Common myeloid progenitor, CD34-positive (primary cell): ENCODE measurements around the gene EXOSC6.

Experiments
- CTCF ChIA-PET: fragments of 350-600 bp; sonication (Branson Sonifier 250); formaldehyde crosslinking; loops from one replicate; lab custom pipeline; 2021; ENCODE audit warnings: antibody characterized with exemption; lab: Charles Lee
- POLR2A ChIA-PET: fragments of 350-600 bp; sonication (Branson Sonifier 250); formaldehyde crosslinking; loops from one replicate; lab custom pipeline; 2021; ENCODE audit warnings: antibody characterized with exemption; lab: Charles Lee
- DNase-seq, 3 donors: peaks; one replicate each; pipeline versions ENCODE4 v3.0.0 to v3.0.0-alpha.2; 2013
- H3K27ac ChIP-seq, 2 experiments: 1 replicate in 1 of 2; 2 replicates in 1 of 2; pipeline ENCODE4 v1.7.0; 2013; ENCODE audit warnings: inconsistent platforms in 2 of 2, low read length in 2 of 2, mild to moderate bottlenecking in 2 of 2, low read depth in 1 of 2, moderate library complexity in 1 of 2; ENCODE audit not compliant: severe bottlenecking in 2 of 2, insufficient read depth in 1 of 2, poor library complexity in 1 of 2
- H3K27me3 ChIP-seq, 5 experiments: replicated peaks in 2 of 5; 1 replicate in 3 of 5; 2 replicates in 2 of 5; pipeline versions ENCODE4 v1.6.1 to v1.7.0; 2013; ENCODE audit warnings: low read length in 4 of 5, mild to moderate bottlenecking in 2 of 5, moderate library complexity in 2 of 5, inconsistent platforms in 1 of 5; ENCODE audit not compliant: insufficient read depth in 5 of 5, control insufficient read depth in 4 of 5
- H3K36me3 ChIP-seq, 4 experiments: 1 replicate in 2 of 4; 2 replicates in 2 of 4; pipeline versions ENCODE4 v1.6.1 to v1.7.0; 2013; ENCODE audit warnings: low read length in 3 of 4, control low read depth in 1 of 4, mild to moderate bottlenecking in 1 of 4; ENCODE audit not compliant: control insufficient read depth in 4 of 4, insufficient read depth in 4 of 4
- H3K4me1 ChIP-seq, 4 experiments: 1 replicate in 3 of 4; 2 replicates in 1 of 4; pipeline versions ENCODE4 v1.6.1 to v1.7.1; 2013; ENCODE audit warnings: low read length in 3 of 4, mild to moderate bottlenecking in 3 of 4, control low read depth in 1 of 4, inconsistent platforms in 1 of 4, moderate library complexity in 1 of 4; ENCODE audit not compliant: control insufficient read depth in 4 of 4, insufficient read depth in 4 of 4; ENCODE audit errors: control extremely low read depth in 1 of 4
- H3K4me3 ChIP-seq, 7 experiments: 1 replicate in 4 of 7; 2 replicates in 3 of 7; pipeline versions ENCODE4 v1.5.1 to v1.7.0; 2013; ENCODE audit warnings: mild to moderate bottlenecking in 7 of 7, low read length in 6 of 7, moderate library complexity in 6 of 7, inconsistent platforms in 2 of 7, low read depth in 2 of 7, control low read depth in 1 of 7; ENCODE audit not compliant: insufficient read depth in 4 of 7, control insufficient read depth in 1 of 7; ENCODE audit errors: extremely low read depth in 1 of 7
- H3K9me3 ChIP-seq, 5 experiments: 1 replicate in 4 of 5; 2 replicates in 1 of 5; pipeline versions ENCODE4 v1.6.1 to v1.7.1; 2013; ENCODE audit warnings: low read length in 4 of 5, mild to moderate bottlenecking in 2 of 5, inconsistent platforms in 1 of 5, low read depth in 1 of 5, moderate library complexity in 1 of 5; ENCODE audit not compliant: control insufficient read depth in 4 of 5, insufficient read depth in 2 of 5; ENCODE audit errors: control extremely low read depth in 1 of 5
- whole genome bisulfite sequencing: methylation state at CpG from one replicate; pipeline ENCODE4 v1.1.5; 2013; ENCODE audit not compliant: insufficient coverage; 5-methylcytosine and 5-hydroxymethylcytosine counted together

The EXOSC6 gene

GRCh38 chr16:70255574-70255973 is 3.8 kb upstream of the EXOSC6 start:
- Histone ChIP-seq H3K27me3 (no peaks in the 10 kb centered on the region), H3K36me3 (peaks cover 13 to 77% (median 68%) of the 10 kb centered on the region in 4 experiments), H3K4me1 (peaks cover 0 to 6% (median 4%) of the 10 kb centered on the region in 4 experiments), H3K27ac (no peak overlapping the region), H3K4me3 (no peak overlapping the region), H3K9me3 (no peaks in the 10 kb centered on the region)
- 96% methylated on average over 8 of the region's 9 CpGs for WGBS
- ChIA-PET CTCF (interaction anchor here (1.3 to 3.3 kb wide), 3 partner anchors 12 to 16 kb away, joined by 3 to 18 read pairs (median 4); no protein-coding TSS in a partner anchor), POLR2A (interaction anchor here (0.6 kb wide), 1 partner anchor 30 kb away, joined by 5 read pairs; no protein-coding TSS in a partner anchor)
- DNase-seq = no peak

GRCh38 chr16:70254965-70255286 is 3.2 kb upstream of the EXOSC6 start:
- H3K9me3 ChIP-seq = no peaks in the 10 kb centered on the region
- peaks cover 13 to 71% (median 62%) of the 10 kb centered on the region in 4 experiments for H3K36me3 ChIP-seq
- 97% methylated on average over 4 of the region's 12 CpGs for whole genome bisulfite sequencing
- peaks cover 0 to 8% (median 7%) of the 10 kb centered on the region in 4 experiments for H3K4me1 ChIP-seq
- no peaks in the 10 kb centered on the region for H3K27me3 ChIP-seq
- POLR2A ChIA-PET = no interaction called here
- CTCF ChIA-PET = interaction anchor here (1.3 to 3.3 kb wide), 3 partner anchors 13 to 17 kb away, joined by 3 to 18 read pairs (median 4); no protein-coding TSS in a partner anchor
- H3K4me3 ChIP-seq = no peak overlapping the region
- no peak for DNase-seq
- peak overlapping the region in 1 of 2 experiments; percentile 0 for H3K27ac ChIP-seq

GRCh38 chr16:70254180-70254964 is 2.6 kb upstream of the EXOSC6 start:
- ChIA-PET POLR2A (no interaction called here), CTCF (interaction anchor here (1.1 to 3.3 kb wide), 3 partner anchors 13 to 94 kb away, joined by 3 to 18 read pairs (median 3); no protein-coding TSS in a partner anchor)
- Histone ChIP-seq H3K27me3 (no peaks in the 10 kb centered on the region), H3K4me3 (no peak overlapping the region), H3K36me3 (peaks cover 13 to 67% (median 59%) of the 10 kb centered on the region in 4 experiments), H3K4me1 (peaks cover 0 to 14% (median 9%) of the 10 kb centered on the region in 4 experiments), H3K27ac (peak overlapping the region in 1 of 2 experiments; percentile 0), H3K9me3 (no peaks in the 10 kb centered on the region)
- 100% methylated on average over 5 of the region's 9 CpGs for WGBS
- no peak for DNase-seq

GRCh38 chr16:70253291-70254106 is 1.8 kb upstream of the EXOSC6 start:
- WGBS = 93% methylated on average over 15 of the region's 16 CpGs
- Histone ChIP-seq H3K4me3 (no peak overlapping the region), H3K27me3 (no peaks in the 10 kb centered on the region), H3K9me3 (no peaks in the 10 kb centered on the region), H3K36me3 (peaks cover 13 to 58% (median 52%) of the 10 kb centered on the region in 4 experiments), H3K4me1 (peaks cover 0 to 15% (median 9%) of the 10 kb centered on the region in 4 experiments), H3K27ac (no peak overlapping the region)
- ChIA-PET CTCF (interaction anchor here (1.1 to 3.3 kb wide), 4 partner anchors 8 to 94 kb away, joined by 3 to 19 read pairs (median 10); no protein-coding TSS in a partner anchor), POLR2A (no interaction called here)
- peak; percentile 38 to 58 (median 39) for DNase-seq

GRCh38 chr16:70252355-70252988 is 732 bp upstream of the EXOSC6 start:
- peak in 2 of 3 donors; percentile 19 to 26 for DNase-seq
- CTCF ChIA-PET = interaction anchor here (0.9 to 2.7 kb wide), 10 partner anchors 9 to 63 kb away, joined by 3 to 19 read pairs (median 3); no protein-coding TSS in a partner anchor
- H3K36me3 ChIP-seq = peaks cover 8 to 49% (median 43%) of the 10 kb centered on the region in 4 experiments
- POLR2A ChIA-PET = no interaction called here
- peaks cover 0 to 15% (median 9%) of the 10 kb centered on the region in 4 experiments for H3K4me1 ChIP-seq
- H3K27ac ChIP-seq = no peak overlapping the region
- no peaks in the 10 kb centered on the region for H3K27me3 ChIP-seq
- H3K4me3 ChIP-seq = no peak overlapping the region
- WGBS = 96% methylated on average over 18 of the region's 21 CpGs
- H3K9me3 ChIP-seq = no peaks in the 10 kb centered on the region

GRCh38 chr16:70250748-70251628 is 752 bp downstream of the EXOSC6 start:
- WGBS = 1% methylated on average over 85 of the region's 92 CpGs
- POLR2A ChIA-PET = interaction anchor here (0.6 kb wide), 1 partner anchor 35 kb away, joined by 3 read pairs; no protein-coding TSS in a partner anchor
- CTCF ChIA-PET = interaction anchor here (1.1 to 2.7 kb wide), 5 partner anchors 9 to 22 kb away, joined by 3 to 19 read pairs (median 4); no protein-coding TSS in a partner anchor

More at GRCh38 chr16:70250748-70251628, 752 bp downstream of the EXOSC6 start:
- no peaks in the 10 kb centered on the region for H3K9me3 ChIP-seq
- peak overlapping the region; percentile 70 to 84 (median 80) for H3K4me3 ChIP-seq
- peak in 2 of 3 donors; percentile 41 to 65 for DNase-seq
- peak overlapping the region; percentile 68 to 81 for H3K27ac ChIP-seq
- H3K27me3 ChIP-seq = no peaks in the 10 kb centered on the region
- peaks cover 0 to 15% (median 9%) of the 10 kb centered on the region in 4 experiments for H3K4me1 ChIP-seq
- peaks cover 7 to 40% (median 34%) of the 10 kb centered on the region in 4 experiments for H3K36me3 ChIP-seq
